OCI-LY1 (cell line): ENCODE results near the gene CHN2.

Source experiments
- CTCF ChIP-seq: fragments of 200-600 bp; sonication (generic), shearing (Covaris generic); IDR thresholded peaks from 2 replicates; pipeline ENCODE4 v1.5.1; 2017; ENCODE audit warnings: mild to moderate bottlenecking, antibody characterized with exemption, low read length, moderate library complexity, mixed read lengths
- EZH2 ChIP-seq: fragments of 200-600 bp; sonication (generic), shearing (Covaris generic); IDR thresholded peaks from 2 replicates; pipeline ENCODE4 v1.8.0; 2017; ENCODE audit warnings: borderline replicate concordance, mixed run types, mild to moderate bottlenecking, antibody characterized with exemption, low read length, moderate library complexity, mixed read lengths

DNA sequence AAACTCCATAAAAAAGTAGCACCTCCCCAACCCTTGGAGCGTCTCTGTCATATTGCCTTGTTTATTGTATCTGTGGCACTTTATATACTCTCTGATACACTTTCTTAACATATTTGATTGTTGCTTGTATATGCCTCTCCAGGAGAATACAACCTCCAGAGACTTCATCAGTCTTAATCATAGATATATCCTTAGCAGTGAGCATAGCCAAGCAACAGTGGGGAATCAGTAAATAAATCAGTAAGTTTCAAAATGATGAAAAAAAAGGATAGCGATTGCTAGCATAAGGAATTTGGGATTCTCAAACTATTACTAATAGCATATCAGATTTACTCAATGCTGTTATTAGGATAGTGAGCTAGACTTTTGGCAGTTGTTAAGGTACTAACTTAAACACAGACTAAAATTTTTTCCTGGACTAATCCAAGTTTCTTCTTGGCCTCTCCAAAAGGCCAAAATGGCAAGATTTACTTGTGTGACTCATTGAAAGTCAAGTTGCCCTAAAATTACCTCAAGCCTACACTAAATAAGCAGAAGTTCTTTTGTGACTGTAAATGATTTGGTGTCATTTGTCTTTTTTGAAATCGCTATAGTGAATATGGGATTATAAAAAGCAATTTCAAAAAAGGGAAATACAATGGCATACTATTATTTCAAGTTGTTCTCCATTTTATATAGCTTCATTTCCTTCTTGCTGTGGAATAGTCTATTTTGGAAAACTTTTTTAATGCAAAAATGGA lies 177.9 kb downstream of the CHN2 start:
- TF ChIP-seq CTCF (no peak), EZH2 (no peak)
